Activated naive CD4-positive, alpha-beta T cell treated with Interleukin-2 at 50 U/mL for 16 hours (primary cell): Measurements from ENCODE around the gene CLN6.
"Not testable (repeated sequence)": the region's sequence is repeated elsewhere in the genome, so short reads cannot be mapped to it uniquely, and the experiment has no call there.

ENCODE experiments used
- DNase-seq: peaks from one replicate; pipeline ENCODE4 v3.0.0-alpha.2; 2020

CLN6 gene

DNA sequence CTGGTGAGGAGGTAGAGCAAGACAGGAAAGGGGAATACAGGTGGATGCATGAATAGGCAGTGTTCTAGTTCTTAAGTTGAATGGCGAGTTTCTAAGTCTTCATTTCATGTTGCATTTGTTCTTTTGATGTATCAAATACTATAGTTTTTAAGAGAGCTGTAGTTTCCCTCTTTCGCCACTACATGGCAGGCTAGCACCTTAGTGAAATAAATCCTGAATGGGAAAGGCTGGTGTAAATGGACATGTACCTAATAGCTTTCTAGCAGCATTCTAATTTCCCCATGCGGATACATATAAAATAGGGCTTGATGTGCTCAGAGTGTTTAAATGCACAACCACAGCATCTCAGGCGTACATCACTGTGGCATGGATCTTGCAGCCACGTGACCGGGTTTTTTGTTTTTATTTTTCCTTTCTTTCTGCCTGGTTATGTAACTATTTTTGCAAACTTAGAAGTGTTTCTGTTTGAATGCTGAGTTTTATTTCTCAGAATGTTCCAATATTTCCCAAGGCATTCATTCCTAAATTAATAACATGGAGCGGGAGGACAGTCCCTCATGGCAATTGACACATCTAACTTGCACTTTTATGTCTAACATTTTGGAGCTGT lies 23.5 kb upstream of the CLN6 start:
- DNase-seq, result no peak

DNA sequence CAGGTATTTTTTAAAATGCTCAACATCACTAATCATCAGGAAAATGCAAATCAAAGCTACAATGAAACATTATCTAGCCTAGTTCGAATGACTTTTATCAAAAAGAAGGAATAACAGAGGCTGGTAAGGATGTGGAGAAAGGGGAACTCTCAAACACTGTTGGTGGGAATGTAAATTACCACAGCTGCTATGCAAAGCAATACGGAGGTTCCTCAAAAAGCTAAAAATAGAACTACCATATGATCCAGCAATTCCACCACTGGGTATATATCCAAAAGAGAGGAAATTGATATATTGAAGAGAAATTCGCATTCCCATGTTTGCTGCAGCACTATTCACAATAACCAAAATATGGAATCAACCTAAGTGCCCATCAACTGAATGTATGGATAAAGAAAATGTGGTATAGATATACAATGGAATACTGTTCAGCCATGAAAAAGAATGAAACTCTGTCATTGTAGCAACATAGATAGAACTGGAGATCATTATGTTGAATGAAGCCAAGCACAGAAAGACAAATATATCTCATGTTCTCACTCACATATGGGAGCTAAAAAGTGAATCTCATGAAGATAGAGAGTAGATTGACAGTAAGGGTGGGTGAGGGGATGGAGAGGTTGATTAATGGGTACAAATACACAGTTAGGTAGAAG lies 19.7 kb upstream of the CLN6 start:
- DNase-seq, result no peak

DNA sequence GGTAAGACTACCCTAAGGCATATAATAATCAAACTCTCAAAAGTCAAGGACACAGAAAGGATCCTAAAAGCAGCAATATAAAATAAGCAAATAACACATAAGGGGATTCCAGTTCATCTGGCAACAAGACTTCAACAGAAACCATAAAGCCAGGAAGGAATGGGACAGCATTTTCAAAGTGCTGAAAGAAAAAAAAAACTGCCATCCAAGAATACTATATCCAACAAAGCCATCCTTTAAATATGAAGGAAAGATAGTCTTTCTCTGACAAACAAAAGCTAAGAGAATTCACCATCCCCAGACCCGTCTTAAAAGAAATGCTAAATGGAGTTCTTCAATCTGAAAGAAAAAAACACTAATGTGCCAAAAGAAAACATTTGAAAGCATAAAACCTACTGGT lies 14.7 kb upstream of the CLN6 start:
- DNase-seq, result no peak

DNA sequence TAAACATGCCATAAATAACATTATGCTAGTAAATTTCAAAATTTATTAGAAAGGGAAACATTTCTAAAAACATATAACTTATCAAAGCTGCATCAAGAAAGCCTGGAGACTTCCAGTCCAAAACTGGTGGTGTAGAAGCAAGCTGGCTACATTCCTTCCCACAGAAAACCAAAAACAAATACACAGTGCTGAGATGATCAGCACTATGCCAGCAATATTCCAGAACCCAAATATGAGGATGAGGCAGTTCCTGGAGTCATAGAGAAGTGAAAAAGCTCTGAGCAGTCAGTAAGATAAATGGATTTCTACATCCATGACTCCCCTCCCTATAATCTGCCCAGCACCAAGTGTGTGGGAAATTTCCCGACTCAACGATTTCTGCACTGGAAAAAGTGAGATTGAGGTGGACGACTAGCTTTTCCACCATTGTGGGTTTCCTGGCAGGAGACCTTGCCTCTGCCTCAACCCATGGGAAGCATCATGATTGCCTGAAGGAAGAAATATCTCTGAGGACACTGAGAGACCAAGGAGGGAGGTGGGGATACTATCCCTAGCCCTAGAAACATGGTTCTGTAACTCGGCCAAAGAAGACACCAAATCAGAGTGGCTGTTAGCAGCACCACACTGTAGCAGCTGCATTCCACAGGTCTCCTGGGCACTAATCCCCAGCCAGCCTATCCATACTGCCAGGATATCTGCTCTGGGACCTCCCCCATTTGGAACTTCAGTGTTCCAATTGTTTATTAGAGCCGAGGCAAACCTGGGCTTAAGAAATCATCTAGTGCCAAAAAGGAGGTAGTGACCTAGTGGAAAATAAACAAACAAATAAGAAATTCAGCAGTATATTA lies 11.8 kb upstream of the CLN6 start:
- DNase-seq, result no peak

DNA sequence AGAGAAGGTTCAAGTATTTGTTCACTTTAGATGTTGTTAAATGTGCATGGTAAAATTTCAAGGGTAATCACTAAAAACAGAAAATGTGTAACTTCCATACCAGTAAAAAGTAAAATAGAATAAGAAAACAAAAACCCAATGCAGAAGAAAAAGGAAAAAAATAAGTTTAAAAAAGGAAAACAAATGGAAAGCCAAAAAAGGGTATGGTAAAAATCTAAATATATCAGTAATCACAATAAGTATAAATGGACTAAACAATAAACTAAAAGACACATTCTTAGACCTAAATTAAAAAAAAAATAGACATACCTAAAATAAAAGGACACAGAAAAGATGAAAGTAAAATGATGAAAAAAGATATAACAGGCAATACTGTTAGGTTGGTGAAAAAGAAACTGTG lies 9.5 kb upstream of the CLN6 start:
- no peak for DNase-seq

DNA sequence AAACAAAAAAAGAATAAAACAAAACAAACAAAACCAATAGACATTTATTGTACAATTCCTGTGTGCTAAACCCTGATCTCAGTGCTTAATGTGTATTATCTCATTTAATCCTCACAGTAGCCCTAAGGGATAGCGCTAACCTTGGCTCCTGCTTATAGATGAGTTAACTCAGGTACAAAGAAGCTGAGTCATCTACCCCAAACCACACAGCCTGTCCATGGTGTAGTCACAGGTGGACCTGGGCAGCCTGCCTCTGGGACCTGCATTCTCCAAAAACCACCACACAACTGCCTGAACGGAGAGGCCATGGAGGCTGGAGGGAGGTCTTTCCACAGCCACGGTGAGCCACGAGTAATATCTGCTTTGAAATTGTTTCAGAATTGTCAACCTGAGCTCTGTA lies 5.5 kb upstream of the CLN6 start:
- DNase-seq, result no peak

DNA sequence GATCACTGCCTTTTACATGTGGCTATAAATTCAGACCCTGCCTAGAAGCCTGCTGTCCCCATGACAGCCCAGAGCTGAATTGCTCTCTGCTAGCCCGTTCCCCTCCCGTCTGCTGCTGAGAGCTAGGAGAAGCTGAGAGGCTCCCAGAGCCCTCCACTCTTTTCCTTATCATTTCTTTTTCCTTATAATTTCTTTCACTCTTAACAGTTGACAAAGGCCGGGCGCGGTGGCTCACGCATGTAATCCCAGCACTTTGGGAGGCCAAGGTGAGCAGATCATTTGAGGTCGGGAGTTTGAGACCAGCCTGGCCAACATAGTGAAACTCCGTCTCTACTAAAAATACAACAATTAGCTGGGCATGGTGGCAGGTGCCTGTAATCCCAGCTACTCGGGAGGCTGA lies 5.0 kb upstream of the CLN6 start:
- DNase-seq, result not testable (repeated sequence)

DNA sequence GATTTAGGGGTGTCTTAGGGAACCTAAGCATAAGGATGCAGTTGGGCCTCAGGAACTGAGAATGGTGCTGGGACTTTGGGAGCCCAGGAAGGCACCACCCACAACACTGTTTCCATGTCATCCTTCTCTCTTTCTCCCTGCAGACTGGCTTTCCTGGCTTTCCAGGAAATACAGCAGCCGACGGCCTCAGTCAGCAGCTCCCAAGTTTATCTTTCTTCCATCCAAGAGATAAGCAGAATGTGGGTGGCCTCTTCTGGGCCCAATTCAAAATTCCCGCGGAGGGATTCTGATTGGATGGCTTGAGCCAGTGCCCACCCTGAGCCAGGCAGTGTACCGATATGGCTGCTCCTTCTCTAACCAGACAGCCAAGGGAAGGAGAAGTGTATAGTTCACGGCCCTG lies 4.5 kb upstream of the CLN6 start:
- DNase-seq, result no peak

DNA sequence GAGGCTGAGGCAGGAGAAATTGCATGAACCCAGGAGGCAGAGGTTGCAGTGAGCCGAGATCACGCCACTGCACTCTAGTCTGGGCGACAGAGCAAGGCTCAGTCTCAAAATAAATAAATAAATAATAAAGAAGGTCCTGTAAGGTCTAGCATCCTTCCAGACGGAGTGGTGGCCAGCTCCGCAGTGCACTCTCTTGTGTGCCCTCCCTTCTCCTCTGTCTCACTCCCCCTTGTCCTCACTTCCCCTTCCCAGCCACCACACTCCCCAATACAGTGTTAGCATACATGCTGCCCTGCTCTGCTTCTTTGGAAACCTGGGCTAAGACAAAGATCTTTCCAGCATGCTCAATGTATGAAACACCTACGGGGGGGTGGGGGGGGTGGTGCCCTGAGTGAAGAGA lies 3.4 kb upstream of the CLN6 start:
- no peak for DNase-seq

DNA sequence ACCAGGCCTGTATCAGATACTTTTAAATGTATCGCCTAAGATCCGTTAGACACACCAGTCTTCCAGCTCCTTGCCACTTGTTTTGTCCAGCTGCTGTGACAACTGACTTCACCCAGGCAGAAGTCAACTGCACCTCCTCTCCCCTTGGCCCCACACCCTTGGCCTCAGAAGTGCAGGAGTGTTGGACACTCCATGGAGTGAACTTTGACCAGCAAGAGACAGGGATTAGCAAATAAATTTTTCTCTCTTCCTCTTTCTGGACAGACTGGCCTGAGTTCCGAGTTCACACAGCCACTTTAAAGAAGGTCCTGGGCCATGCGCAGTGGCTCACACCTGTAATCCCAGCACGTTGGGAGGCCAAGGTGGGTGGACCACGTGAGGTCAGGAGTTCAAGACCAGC lies 2.9 kb upstream of the CLN6 start:
- no peak for DNase-seq

DNA sequence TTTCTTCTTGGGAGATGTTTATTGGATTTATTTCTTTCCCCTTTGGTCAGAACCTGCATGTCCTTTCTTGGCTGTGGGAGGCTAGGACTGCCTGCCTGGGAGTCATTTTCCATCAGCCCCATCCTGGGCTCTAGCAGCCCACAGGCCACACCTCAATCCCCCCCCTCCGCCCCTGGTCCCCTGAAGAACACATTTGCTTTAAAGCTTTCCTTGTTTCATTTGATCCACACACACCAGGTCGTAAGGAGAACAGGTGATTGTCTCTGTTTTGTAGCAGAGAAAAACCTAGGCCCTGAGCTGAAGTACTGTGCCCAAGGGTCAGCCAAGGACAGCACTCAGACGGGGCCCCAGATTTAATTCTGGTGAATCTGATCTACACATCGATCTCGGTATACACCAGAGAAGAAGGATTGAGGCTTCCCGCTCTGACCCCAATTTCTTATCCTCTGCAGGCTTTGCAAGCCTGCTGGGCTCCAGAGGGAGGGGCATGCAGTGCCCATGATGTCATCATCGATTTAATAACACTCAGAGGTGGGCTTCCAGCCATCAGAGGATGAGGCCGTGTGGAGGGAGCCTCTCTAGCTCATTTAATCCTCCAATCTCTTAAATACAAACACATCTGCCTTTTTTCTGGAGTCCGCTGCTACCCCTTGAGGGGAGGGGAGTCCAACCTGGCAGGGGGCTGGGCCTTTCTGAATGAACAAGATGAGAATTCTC lies 1.7 kb upstream of the CLN6 start:
- DNase-seq, result no peak

DNA sequence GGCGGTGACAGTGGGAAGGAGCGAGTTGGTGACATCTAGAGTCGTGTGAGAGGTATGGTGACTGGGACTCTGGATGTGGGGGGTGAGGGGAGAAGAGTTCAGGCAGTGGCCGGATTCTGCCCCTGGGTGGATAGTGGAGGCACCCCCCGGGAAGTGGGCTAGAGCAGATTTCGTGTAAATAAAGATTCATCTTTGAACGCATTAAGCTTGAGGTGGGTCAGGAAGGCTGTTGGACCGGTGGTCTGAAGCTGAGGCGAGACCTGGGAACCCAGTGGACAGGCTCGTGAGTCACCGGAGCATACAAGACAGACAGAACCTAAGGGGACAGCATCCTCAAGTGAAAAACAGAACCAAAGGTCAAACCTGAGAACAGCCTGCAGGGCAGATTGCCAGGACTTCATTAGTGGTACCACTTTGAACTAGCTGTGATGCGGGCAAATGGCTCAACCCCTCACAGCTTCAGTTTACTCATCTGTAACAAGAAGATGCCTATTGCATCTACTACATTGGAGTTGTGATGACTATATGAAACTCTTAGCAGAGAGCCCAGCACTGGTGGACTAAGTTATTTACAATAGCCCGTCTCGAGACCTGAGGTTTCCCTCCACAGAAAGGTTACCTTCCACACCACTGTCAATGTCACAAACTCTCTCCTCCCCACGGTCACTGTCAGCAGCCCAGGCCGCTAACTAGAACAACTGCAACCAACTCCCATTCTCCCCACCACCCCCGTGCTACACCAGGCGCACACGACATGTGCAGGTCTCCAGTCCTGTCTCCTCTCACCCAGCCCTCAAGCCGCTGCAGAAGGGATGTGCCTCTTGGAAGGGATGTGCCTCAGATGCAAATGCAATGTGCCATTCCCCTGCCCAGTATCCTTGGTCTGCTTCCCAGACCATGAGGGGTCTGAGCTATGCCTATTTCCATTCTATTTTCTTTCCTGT lies 901 bp upstream of the CLN6 start:
- DNase-seq, result no peak

DNA sequence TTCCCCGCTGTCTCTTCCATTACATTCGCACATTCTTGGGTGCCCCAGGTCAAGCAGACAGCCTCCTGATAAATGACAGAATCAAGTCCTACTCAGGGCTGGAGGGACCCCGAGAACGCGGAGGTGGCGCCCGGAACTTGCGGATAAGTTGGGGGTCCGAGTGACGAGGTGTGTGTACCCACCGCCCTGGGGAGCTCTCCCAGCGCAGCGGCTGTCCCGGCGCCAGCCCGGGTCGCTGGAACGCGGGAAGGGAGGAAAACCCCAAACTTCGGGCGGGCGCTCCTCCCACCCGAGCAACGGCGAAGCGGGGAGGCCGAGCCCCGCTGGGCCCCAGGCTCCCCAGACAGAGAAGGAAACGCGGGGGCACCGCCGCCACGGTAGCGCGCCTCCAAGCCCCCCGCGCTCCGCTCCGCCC lies 550 bp downstream of the CLN6 start:
- DNase-seq, result no peak

DNA sequence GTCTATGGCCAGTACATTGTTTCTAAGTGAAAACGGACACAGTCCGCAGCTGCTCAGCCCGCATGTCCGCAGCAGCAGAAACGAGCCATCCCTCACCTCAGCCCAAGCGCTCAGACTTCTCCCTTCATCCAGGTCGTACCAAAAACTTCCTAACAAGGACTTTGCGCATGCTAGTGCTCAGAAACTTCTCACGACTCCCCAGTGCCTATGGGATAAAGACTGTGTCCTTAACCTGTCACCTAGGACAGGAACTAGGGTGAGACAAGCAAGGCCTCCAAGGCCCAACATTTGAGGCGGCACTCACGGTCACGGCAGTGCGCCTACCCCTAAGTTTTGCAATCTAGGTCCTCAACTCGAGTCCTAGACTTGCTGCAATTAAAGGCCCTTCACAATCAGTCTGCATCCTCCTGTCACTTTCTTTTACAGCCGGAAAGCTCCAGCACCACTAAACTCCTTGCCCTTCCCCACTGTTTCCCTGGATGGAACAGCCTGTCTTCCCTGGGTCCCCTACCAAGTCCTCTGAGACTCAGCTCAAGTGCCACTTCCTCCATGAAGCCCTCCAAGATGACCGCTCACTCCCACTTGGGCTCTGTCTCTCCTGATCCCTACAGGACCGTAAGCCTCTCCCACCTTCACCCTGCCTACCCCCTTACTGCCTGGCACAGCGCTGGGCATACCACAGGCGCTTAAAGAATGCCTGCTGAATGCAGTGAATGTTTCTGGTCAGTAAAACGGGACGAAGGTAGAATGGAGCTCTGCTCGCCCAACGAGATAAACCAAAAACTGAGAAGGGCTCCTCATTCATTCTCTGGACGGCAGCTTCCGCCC lies 1.2 kb downstream of the CLN6 start:
- no peak for DNase-seq

DNA sequence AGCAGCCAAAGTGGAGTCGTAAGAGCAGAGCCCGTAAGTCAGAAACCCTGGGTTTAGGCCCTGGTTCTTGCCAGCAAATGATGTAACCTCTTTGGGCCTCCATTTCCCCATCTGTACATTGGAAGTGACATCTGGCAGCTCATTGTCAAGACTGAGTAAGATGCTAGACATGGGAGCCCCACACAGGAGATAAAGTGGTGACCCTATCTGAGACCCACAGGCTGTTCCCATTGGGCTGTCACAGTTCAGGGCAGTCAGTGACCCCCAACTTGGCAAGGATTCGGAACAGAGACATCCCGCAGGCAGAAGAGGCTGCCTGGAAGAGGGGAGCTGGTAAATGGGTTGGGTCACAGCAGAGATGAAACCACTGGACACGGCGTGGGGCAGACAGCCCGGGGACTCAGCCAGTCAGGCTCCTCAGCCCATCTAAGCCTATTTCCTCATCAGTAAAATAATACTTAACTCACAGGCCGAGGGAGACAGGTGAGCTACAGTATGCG lies 1.8 kb downstream of the CLN6 start:
- DNase-seq, result no peak

DNA sequence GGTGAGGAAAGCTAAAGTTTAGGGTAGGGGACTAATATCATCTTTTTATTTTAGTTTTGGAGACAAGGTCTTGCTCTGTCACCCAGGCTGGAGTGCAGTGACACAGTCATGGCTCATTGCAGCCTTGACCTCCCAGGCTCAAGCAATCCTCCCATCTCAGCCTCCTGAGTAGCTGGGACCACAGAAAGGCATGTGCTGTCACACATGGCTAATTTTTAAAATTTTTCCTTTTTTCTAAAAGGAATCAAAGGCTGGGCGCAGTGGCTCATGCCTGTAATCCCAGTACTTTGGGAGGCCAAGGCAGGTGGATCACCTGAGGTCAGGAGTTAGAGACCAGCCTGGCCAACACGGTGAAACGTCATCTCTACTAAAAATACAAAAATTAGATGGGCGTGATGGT lies 4.1 kb downstream of the CLN6 start:
- DNase-seq, result not testable (repeated sequence)

DNA sequence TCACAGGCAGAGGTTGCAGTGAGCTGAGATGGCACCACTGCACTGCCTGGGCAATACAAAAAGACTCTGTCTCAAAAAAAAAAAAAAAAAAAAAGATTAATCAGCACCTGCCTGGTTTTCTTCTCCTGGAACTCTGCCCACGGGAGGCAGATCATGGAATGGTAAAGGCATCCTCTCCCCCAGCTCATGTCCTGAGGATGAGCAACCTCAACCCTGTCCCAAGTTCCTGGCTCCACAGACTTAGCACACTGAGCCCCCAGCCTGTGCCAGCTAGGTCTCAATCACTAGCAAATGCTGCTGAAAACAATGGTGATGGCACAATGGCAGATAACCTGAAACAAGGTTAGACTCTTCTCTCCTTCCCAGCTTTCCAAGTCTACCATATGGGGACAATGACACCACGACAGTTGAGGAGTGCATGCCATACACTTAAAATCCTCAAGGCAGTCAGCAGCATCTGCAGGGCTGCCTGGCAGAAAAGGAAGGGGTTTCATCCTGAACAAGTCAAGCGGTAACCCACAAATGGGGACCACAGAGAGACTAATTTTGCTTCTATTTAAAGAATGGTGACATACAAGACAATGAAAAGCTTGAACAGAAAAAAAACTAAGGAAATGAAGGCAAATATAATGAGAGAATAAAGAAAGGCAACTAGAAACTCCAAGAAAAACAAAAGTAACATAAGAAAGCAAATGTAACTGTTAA lies 4.8 kb downstream of the CLN6 start:
- no peak for DNase-seq

DNA sequence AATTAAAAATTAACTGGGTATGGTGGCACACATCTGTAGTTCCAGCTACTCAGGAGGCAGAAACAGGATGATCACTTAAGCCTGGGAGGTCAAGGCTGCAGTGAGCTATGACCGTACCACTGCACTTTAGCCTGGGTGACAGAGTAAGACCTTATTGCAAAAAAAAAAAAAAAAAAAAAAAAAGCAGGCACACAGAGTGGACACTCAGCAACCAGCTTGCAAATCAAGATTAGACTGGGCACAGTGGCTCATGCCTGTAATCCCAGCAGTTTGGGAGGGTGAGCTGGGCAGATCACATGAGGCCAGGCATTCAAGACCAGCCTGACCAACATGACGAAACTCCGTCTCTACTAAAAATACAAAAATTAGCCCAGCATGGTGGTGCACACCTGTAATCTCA lies 5.4 kb downstream of the CLN6 start:
- no peak for DNase-seq

DNA sequence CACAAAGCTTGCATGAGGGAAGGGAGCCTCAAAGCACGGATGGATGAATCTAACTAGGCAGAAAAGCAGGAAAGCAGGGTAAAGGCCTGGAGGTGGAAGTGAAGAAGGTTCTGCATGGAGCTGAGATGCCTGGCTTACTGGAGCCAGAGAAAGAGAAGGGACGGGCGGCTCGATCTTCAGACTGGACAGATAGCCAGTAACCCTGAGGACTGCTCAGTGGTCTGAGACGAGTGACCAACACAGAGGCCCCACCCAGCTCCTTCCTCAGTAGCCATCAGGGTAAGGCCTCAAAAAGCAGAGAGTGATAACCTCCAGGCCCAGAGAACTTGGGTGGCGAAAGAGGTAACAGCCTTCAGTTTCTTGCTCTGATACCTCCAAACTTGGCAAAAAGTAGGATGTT lies 6.4 kb downstream of the CLN6 start:
- DNase-seq, result no peak

DNA sequence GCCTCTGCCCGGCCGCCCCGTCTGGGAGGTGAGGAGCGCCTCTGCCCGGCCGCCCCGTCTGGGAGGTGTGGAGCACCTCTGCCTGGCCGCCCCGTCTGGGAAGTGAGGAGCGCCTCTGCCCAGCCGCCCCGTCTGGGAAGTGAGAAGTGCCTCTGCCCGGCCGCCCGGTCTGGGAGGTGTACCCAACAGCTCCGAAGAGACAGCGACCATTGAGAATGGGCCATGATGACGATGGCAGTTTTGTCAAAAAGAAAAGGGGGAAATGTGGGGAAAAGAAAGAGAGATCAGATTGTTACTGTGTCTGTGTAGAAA lies 7.1 kb downstream of the CLN6 start:
- not testable (repeated sequence) for DNase-seq
